ENCODE data around the gene IRGC. TPM values are rescaled to one million over a fixed set of nuclear protein-coding genes. Genes with fewer than 3 reads are reported as not detected.

The IRGC gene
- total RNA-seq, 4 donors from 2014 or later: not detected

DNA sequence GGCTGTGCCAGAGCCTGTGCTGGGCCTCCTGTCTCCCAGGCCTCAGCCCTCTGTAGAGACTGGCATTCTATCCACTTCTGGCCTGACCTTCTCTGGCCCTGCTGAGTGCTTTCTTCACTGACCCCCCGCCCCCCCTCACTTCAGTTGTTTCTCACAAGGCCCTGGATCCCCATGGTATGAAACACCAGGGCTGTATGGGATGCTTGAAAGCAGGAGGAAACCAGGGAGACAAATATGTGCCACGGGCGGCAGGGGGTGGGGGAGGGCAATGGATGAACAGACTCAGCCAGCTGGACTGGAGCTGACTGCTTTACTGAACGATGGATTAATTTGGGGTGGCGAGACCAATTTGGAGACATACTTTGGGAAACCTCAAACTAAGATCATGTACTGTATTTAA is 14.0 kb downstream of the IRGC start:
- H3K4me3 ChIP-seq: no peak overlapping the region
- H3K4me1 ChIP-seq: peaks cover 0 to 7% (median 0%) of the 10 kb centered on the region in 3 donors
- H3K27ac ChIP-seq: no peak overlapping the region
- DNase-seq: no peak
- TF ChIP-seq POLR2A (IDR thresholded peaks at IDR 0.05): no peak
- no peak for TF ChIP-seq CTCF (IDR thresholded peaks at IDR 0.05)
- WGBS, 2 donors: 81 to 85% methylated on average over 2 to 5 of the region's 5 CpGs
- no peaks in the 10 kb centered on the region for H3K27me3 ChIP-seq
- intact Hi-C loops (cut with DNase I): no loop called here
- H3K36me3 ChIP-seq: peaks cover 9 to 73% (median 47%) of the 10 kb centered on the region in 3 donors
- no peaks in the 10 kb centered on the region for H3K9me3 ChIP-seq

DNA sequence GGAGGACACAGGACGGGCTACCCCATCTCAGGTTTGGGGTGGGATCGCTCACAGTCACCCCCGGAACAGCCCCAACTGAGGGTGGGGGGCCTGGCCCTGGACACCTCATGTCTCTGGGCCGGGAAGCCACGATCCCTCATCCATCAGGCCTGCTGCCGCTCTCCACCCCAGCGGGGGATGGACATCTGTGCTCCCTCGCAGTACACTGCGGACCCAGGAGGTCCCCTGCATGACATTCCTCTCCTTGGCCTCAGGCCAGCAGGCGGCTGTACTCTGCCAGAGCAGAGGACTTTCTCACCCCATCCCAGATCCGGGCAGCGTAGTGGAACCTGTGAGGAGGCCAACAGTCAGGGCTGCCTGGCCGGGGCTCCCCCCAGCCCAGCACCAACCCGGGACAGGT is 15.5 kb downstream of the IRGC start:
- intact Hi-C loops (cut with DNase I): no loop called here
- Histone ChIP-seq H3K4me1 (peaks cover 0 to 7% (median 0%) of the 10 kb centered on the region in 3 donors), H3K4me3 (no peak overlapping the region), H3K36me3 (peaks cover 9 to 87% (median 47%) of the 10 kb centered on the region in 3 donors), H3K27ac (no peak overlapping the region), H3K27me3 (no peaks in the 10 kb centered on the region), H3K9me3 (no peaks in the 10 kb centered on the region)
- DNase-seq: no peak
- 64 to 97% methylated on average over 6 to 9 of the region's 14 CpGs for WGBS, 2 donors
- TF ChIP-seq CTCF (IDR thresholded peaks at IDR 0.05) (no peak), POLR2A (IDR thresholded peaks at IDR 0.05) (no peak)

DNA sequence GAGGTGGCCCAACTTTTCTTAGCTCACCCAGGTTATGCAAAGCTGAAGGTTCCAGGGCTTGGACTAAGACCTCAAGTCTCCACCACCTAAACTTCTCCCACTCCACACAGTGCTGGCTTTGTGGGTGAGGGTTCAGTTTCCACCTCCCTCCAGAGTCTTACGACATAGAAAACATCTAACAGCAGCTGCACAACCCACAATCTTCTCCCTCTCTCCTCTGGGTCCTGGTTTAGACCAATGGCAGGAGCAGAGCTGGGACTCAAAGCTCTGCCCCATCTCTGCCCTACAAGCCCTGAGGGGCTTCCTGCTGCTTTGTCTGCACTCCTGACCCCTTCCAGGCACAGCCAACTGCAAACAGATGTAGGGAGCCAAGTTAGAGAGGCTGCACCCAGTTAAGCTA is 16.0 kb downstream of the IRGC start:
- Histone ChIP-seq H3K27me3 (no peaks in the 10 kb centered on the region), H3K4me3 (no peak overlapping the region), H3K36me3 (peaks cover 14 to 92% (median 47%) of the 10 kb centered on the region in 3 donors), H3K9me3 (no peaks in the 10 kb centered on the region), H3K4me1 (peaks cover 0 to 7% (median 0%) of the 10 kb centered on the region in 3 donors), H3K27ac (no peak overlapping the region)
- intact Hi-C loops (cut with DNase I): no loop called here
- no peak for DNase-seq
- TF ChIP-seq POLR2A (IDR thresholded peaks at IDR 0.05) (no peak), CTCF (IDR thresholded peaks at IDR 0.05) (no peak)
- 50 to 82% methylated on average over 1 of the region's 1 CpG for WGBS, 2 donors

GRCh38 chr19:43735013-43735412 is 19.1 kb downstream of the IRGC start:
- no peak for DNase-seq
- H3K27ac ChIP-seq: no peak overlapping the region
- H3K4me3 ChIP-seq: no peak overlapping the region
- H3K4me1 ChIP-seq: peaks cover 6 to 19% (median 10%) of the 10 kb centered on the region in 3 donors
- intact Hi-C loops (cut with DNase I): no loop called here
- no peaks in the 10 kb centered on the region for H3K27me3 ChIP-seq
- H3K36me3 ChIP-seq: peaks cover 30 to 98% (median 39%) of the 10 kb centered on the region in 3 donors
- H3K9me3 ChIP-seq: no peaks in the 10 kb centered on the region
- WGBS, 2 donors: 93 to 94% methylated on average over 6 of the region's 6 CpGs
- no peak for TF ChIP-seq POLR2A (IDR thresholded peaks at IDR 0.05)
- TF ChIP-seq CTCF (IDR thresholded peaks at IDR 0.05): no peak

GRCh38 chr19:43735957-43736356 is 20.1 kb downstream of the IRGC start:
- no peak overlapping the region for H3K4me3 ChIP-seq
- no peak overlapping the region for H3K27ac ChIP-seq
- intact Hi-C loops (cut with DNase I): no loop called here
- no peaks in the 10 kb centered on the region for H3K9me3 ChIP-seq
- peaks cover 30 to 98% (median 34%) of the 10 kb centered on the region in 3 donors for H3K36me3 ChIP-seq
- TF ChIP-seq CTCF (IDR thresholded peaks at IDR 0.05) (no peak), POLR2A (IDR thresholded peaks at IDR 0.05) (no peak)
- no peak for DNase-seq
- H3K4me1 ChIP-seq: peaks cover 9 to 28% (median 14%) of the 10 kb centered on the region in 3 donors
- H3K27me3 ChIP-seq: no peaks in the 10 kb centered on the region

Data from esophagus squamous epithelium (tissue), 5 donors.